Measurements from ENCODE around the gene OR5H14. TPM values are rescaled to one million over a fixed set of nuclear protein-coding genes. Genes with fewer than 3 reads are reported as not detected.
"Not testable (repeated sequence)": the region's sequence is repeated elsewhere in the genome, so short reads cannot be mapped to it uniquely, and the experiment has no call there.

The OR5H14 gene
- total RNA-seq, 1 donor from 2014 or later = not detected

DNA sequence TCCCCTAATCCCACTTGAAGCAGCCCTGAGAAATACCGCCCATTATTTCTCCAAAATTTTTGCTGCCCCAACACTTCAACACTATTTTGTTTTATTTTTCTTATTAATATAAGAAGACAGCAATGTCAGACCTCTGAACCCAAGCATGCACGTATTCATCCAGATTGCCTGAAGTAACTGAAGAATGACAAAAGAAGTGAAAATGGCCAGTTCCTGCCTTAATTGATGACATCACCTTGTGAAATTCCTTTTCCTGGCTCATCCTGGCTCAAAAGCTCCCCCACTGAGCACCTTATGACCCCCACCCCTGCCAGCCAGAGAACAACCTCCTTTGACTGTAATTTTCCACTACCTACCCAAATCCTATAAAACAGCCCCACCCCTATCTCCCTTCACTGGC, 49.0 kb downstream of the OR5H14 start:
- ATAC-seq; DNase-seq (ENCODE audit: low spot score): not testable (repeated sequence)

DNA sequence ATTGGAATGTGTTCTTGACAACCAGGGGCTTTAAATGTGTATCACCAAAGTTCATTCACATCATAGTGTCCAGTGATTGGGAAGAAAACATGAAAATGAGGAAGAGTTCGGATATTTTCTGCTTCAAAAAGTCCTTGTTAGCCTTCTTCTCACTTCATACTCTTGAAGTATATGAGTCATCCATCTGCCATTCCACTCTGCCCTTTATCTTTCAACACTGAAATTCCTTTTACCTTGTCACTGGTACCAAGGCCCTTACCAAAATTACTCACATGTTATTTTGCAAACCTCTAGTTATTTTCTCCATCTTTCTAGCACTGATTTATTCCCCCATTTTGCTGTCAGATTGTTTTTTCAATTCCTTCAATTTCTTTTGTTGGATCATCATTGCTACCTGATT, 51.7 kb downstream of the OR5H14 start:
- DNase-seq (ENCODE audit: low spot score) = no peak
- ATAC-seq = no peak

Other genes starting within 250 kb of the OR5H14 start
- 10.1 TPM for gene RIOX2, start 175.0 kb upstream of the OR5H14 start, total RNA-seq
- not detected for gene GABRR3, start 112.2 kb upstream of the OR5H14 start, total RNA-seq
- gene OR5AC2, start 60.3 kb upstream of the OR5H14 start, total RNA-seq = not detected
- gene OR5H1, start 16.8 kb upstream of the OR5H14 start, total RNA-seq = not detected
- gene OR5H15, start 19.2 kb downstream of the OR5H14 start, total RNA-seq = not detected
- gene OR5H6, start 116.8 kb downstream of the OR5H14 start, total RNA-seq = not detected
- not detected for gene OR5H2, start 135.0 kb downstream of the OR5H14 start, total RNA-seq
- gene OR5K4, start 206.4 kb downstream of the OR5H14 start, total RNA-seq = not detected
- not detected for gene OR5K3, start 243.2 kb downstream of the OR5H14 start, total RNA-seq

All from left lobe of liver (tissue), 2 donors.